ENCODE measurements around the gene KCNC1.

GRCh38 chr11:17802491-17802890 lies 67.9 kb downstream of the KCNC1 start:
- TF ChIP-seq TAF1 (IDR thresholded peaks at IDR 0.05; ENCODE audit: low read depth) = no peak
- TF ChIP-seq CTCF (IDR thresholded peaks at IDR 0.05; ENCODE audit: poor library complexity, severe bottlenecking) = no peak
- no peak for TF ChIP-seq EP300 (conservative IDR thresholded peaks at IDR 0.05; ENCODE audit: poor library complexity, severe bottlenecking)
- TF ChIP-seq REST (IDR thresholded peaks at IDR 0.05; ENCODE audit: borderline replicate concordance) = no peak
